IPS-18c (cell line): ENCODE data around the gene DENND6A.
"Not testable (repeated sequence)": the region's sequence is repeated elsewhere in the genome, so short reads cannot be mapped to it uniquely, and the experiment has no call there.

ENCODE experiments used
- H3K4me3 ChIP-seq: 2 replicates; pipeline ENCODE4 v1.7.0; 2013; ENCODE audit warnings: low read depth, mild to moderate bottlenecking, low read length, moderate library complexity; ENCODE audit not compliant: insufficient read depth
- H3K9me3 ChIP-seq: one replicate; pipeline ENCODE4 v1.6.1; 2013; ENCODE audit warnings: mild to moderate bottlenecking, low read length, moderate library complexity; ENCODE audit not compliant: control insufficient read depth, insufficient read depth

The DENND6A gene

DNA sequence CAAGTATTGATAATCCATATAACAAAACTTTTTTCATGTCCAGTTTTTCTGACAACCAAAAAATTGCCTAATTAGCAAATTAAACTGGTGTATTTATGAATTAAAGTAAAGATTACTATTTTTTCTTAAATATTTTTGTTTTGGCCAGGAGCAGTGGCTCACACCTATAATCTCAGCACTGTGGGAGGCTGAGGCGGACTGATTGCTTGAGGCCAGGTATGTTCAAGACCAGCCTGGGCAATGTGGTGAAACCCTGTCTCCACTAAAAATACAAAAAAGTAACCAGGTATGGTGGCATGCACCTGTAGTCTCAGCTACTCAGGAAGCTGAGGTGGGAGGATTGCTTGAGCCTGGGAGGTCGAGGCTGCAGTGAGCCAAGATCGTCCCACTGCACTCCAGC lies 12.5 kb upstream of the DENND6A start:
- not testable (repeated sequence) for H3K9me3 ChIP-seq, H3K4me3 ChIP-seq

DNA sequence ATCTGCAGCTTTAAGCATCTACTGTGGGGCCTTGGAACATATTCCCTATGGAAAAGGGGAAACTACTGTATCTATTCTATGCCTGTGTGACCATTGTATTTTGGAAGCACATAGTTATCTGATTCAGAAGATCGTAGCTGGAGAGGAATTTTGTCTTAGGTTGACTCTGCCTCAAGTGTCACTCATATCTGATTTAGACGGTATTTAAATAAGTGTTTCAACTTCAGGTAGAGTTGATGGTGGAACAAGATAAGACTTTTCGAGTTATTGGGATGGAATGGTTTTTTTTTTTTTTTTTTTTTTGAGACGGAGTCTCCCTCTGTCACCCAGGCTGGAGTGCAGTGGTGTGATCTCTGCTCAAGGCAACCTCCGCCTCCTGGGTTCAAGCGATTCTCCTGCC lies 8.9 kb upstream of the DENND6A start:
- no peak overlapping the region for H3K4me3 ChIP-seq

DNA sequence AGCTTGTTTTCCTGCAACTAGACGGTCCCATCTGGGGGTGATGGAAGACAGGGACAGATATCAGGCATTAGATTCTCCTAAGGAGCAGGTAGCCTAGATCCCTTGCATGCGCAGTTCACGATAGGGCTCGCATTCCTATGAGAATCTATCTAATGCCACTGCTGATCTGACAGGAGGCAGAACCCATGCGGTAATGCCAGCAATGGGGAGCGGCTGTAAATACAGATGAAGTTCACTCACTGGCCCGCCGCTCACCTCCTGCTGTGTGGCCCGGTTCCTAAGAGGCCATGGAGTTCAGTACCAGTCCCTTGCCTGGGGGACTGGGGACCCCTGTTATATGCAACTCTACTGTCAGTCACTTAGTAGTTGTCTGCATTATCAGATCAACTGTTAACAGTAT lies 7.9 kb upstream of the DENND6A start:
- Histone ChIP-seq H3K9me3 (no peaks in the 10 kb centered on the region), H3K4me3 (no peak overlapping the region)

More for the DNA sequence above, 8.9 kb upstream of the DENND6A start:
- no peaks in the 10 kb centered on the region for H3K9me3 ChIP-seq

DNA sequence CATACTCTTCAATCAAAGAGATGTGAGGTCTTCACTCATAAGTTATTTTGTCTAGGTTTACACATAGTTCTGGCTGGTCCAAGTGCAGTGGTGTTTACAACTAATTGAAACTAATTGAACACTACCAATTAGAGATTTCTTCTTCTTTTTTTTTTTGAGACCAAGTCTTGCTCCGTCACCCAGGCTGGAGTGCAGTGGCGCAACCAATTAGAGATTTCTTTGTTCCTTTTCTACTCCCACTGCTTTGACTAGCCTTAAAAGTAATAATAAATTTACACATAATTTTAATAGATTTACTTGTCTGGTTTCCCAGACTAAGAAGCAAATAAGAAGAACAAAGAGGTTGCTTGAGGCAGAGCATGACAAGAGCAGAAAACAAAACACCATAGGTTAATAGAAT lies 6.7 kb upstream of the DENND6A start:
- H3K4me3 ChIP-seq = no peak overlapping the region
- no peaks in the 10 kb centered on the region for H3K9me3 ChIP-seq

DNA sequence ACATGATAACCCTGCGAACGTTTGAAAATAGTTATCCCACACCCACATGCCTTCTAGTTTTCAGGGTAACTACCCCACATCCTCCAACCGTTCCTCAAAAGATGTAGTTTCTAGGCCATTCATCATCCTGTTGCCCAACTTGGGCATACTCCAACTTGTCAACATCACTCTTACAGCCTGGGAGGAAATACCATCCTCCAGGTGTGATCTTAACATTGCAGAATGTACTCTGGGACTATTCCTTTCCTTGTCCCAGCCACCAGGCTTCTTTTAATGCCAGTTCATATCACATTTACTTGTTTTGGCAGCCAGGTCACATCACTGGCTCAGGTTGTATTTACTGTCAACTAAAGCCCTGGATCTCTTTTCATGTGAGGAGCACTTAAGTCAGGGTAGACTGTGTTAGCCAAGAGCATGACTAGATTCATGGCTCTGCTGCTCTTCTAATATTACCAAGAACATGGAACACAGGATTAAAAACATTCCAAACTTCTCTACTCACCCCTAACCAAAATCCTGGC lies 4.0 kb upstream of the DENND6A start:
- H3K9me3 ChIP-seq = no peaks in the 10 kb centered on the region
- no peak overlapping the region for H3K4me3 ChIP-seq

DNA sequence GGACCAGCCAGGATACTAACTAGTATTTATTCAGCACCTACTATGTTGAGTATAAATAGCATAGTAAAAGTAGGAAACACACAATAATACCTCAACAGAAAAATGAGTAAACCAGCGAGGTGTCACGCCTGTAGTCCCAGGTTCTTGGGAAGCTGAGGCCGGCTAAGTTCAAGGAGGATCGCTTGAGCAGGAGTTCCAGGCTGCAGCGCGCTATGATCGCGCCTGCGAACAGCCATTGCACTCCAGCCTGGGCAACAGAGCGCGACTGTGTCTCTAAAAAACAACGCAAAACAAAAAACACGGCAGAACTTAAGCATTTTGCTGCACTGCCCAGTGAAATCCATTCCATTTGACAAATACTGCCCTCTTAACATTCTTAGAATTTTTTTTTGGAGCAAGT lies 1.3 kb upstream of the DENND6A start:
- H3K9me3 ChIP-seq = no peaks in the 10 kb centered on the region

DNA sequence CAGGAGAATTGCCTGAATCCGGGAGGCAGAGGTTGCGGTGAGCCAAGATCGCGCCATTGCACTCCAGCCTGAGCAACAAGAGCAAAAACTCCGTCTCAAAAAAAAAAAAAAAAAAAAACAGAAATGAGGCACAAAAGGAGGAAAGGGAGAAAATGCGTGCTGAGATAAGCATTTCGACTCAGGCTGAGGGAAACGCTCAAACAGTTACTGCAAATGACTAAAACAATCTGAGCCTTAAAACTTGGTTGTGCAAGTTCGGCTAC lies 813 bp downstream of the DENND6A start:
- H3K4me3 ChIP-seq = peak overlapping the region; percentile 90
- not testable (repeated sequence) for H3K9me3 ChIP-seq

More for the DNA sequence above, 1.3 kb upstream of the DENND6A start:
- no peak overlapping the region for H3K4me3 ChIP-seq

DNA sequence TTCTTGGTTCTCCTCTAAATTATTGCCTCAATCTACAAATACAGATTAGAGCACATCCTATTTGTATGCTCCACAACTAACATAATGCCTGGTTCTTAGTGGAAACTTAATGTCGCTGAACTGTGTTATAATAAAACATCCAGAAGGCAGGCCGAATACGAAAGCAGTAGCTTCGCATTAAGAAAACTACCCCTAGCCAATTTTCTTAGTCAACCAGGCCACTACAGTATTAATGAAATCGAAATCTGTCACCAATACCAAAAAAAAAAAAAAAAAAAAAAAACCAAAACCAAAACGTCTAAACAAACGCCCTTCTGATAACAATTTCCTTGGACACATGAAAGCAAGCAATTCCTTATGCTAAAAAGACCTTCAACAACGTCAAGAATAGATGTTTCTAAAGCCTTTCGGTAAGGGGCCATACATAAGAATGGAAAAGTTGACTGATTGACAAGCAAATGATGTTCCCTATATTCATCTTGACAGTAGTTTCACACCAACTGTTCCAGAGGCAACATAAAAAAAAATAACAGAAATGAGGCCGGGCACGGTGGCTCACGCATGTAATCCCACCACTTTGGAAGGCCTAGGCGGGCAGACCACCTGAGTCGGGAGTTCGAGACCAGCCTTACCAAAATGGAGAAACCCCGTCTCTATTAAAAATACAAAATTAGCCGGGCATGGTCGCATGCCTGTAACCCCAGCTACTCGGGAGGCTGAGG lies 1.3 kb downstream of the DENND6A start:
- Histone ChIP-seq H3K9me3 (peaks cover 4% of the 10 kb centered on the region), H3K4me3 (peak overlapping the region; percentile 90; the same call in 1 of the 2 replicates)

DNA sequence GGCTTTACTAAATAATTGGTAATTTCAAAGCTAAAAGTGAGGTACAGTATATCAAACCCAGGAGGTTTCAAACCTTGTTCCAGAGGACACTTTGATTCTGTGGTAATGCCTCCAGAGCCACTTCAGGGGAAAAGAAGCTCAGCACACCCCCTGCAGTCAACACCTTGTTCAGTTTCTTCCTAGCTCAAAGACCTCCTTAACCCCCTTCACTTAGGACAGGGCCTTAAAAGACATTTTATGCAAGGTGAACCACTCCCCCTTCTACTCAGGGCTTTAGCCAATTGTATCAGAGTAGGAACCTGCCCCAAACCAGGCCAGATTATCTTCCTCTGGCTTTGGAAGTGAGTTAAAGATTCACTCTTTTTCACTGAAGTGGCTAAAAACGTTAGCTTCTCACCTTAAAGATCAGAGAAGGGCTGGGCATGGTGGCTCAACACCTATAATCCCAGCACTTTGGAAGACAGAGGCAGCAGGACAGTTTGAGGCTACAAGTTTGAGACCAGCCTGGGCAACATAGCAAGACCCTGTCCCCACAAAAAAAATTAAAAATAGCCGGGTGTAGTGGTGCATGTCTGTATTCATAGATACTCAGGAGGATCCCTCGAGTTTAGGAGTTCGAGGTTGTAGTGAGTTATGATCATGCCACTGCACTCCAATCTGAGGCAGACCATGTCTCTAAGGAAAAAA lies 3.4 kb downstream of the DENND6A start:
- H3K9me3 ChIP-seq = peaks cover 4% of the 10 kb centered on the region
- no peak overlapping the region for H3K4me3 ChIP-seq

DNA sequence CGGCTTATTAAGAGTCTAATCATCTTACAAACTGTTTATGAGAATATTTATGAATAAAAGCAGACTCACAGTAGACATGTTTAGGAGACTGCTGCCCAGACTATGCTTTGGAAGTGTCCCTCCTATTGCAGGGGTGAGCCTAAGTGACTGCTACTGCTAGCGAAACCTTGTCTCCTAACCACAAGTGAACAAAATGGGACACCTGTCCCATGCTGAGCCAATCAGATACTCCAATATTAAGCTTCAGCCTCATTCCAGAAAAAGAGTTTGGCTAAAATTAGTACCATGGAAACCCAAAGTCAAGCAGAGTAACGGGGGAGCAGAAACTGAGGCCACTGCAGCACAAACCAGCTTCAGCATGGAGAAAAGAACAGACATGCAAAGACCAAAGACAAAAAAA lies 4.6 kb downstream of the DENND6A start:
- Histone ChIP-seq H3K9me3 (peaks cover 4% of the 10 kb centered on the region), H3K4me3 (no peak overlapping the region)

DNA sequence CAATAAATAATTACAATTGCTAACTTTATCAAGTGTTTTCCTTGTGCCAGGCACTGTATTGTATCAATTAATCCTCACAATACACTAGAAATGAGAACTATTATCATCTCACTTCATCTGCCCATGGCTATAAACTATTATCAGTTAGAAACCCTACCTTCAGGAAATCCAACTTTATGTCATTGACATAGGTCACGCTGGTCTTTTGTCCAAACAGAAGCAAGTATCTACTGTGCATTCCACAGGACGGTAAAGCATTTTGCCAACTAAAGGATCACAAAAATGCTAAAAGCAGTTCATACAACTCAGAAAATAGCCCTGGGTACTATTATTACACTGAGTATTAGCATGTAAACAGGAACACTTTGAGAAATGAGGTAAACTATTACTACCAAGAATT lies 9.6 kb downstream of the DENND6A start:
- peaks cover 4% of the 10 kb centered on the region for H3K9me3 ChIP-seq
- H3K4me3 ChIP-seq = no peak overlapping the region

DNA sequence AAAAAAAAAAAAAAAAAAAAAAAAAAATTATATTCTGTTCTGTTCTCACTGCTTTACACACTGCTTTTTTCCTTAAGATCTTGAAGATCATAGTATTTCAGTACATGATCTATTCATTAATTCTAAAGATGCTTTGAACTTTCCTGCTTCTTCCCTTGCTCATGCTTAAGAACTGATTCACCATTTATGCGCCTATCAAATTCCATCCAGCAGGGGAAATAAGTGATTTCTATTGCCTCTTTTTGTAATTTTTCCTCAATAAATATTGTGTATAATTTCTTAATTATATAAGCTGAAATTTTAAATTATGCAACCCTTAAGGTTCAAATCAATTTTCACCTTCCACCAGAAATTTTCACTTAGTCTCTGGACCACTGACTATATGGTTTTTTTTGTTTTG lies 10.6 kb downstream of the DENND6A start:
- Histone ChIP-seq H3K4me3 (no peak overlapping the region), H3K9me3 (peaks cover 4% of the 10 kb centered on the region)

DNA sequence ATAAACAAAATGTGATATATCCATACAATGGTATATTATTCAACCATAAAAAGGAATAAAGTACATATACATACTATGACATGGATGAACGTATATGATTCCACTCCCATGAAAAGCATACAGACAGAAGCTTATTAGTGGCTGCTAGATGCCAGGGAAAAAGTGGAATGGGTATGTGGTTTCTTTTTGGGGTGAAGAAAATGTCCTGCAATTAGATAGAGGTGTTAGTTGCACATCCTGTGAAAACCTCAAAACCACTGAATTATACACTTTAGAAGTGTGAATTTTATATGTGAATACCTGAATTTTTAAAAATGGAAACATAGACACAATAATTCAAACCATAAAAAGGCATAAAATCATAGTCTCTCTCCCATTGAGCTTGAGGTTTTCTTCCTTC lies 11.2 kb downstream of the DENND6A start:
- Histone ChIP-seq H3K9me3 (no peaks in the 10 kb centered on the region), H3K4me3 (no peak overlapping the region)

DNA sequence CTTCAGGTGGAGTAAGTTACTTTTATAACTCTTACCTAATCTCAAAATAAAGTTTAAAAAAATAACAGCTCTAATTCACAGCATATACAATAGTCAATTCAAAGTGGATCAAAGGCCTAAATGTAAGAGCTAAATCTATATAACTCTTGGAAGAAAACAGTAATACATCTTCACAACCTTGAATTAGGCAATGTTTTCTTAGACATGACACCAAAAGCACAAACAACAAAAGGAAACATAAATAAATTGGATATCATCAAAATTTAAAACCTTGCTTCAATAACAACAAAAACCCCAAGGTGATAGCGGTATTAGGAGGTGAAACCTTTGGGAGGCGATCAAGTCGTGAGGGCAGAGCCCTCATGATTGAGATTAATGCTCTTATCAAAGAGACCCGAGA lies 12.8 kb downstream of the DENND6A start:
- Histone ChIP-seq H3K9me3 (no peaks in the 10 kb centered on the region), H3K4me3 (no peak overlapping the region)

DNA sequence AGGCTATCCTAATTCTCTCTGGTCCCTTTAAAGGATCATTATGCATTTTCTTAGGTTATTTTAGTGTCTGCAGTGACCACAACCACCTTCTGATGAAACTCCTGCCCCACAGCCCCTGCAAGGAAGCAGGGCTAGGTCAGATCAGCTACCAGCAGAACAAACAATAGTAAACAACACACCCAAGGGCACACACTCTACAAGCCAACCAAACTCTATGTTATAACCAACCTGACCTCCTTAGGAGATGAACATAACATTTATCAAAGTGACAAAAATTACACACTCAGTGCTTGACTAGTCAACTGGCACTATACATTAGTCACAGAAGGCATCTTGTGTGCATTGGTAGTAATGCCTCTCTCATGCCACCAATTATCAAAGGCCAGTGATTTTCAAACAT lies 17.3 kb downstream of the DENND6A start:
- Histone ChIP-seq H3K9me3 (no peaks in the 10 kb centered on the region), H3K4me3 (no peak overlapping the region)

DNA sequence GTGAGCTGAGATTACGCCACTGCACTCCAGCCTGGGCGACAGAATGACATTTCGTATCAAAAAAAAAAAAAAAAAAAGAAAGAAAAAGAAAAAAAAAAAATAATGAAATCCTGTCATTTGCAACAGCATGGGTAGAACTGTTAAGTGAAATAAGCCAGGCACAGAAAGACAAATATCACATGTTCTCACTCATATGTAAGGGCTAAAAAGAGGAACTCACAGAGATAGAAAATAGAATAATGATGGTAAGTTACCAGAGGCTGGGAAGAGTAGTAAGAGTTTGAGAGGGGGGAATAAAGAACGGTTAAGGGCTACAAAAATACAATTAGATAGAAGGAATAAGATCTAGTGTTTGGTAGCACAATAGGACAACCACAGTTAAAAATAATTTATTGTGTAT lies 19.7 kb downstream of the DENND6A start:
- no peak overlapping the region for H3K4me3 ChIP-seq

DNA sequence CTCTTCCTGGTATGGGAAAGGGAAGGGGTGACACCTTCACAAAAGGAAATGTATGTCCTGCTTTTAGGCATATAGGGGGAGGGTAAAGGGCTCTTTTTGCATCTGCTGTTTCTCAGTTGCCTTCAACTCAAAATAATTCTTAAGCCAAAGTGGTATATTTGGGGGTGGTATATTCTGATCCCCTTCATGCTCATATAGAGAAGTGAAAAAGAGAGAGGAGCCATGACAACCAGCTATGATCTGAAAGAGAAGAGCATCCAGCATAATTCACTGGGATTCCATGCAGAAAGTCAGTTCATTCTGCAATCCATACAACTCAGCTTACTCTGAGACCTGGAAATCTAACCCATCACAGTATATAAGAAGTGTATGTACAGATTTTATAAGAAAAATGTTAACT lies 22.3 kb downstream of the DENND6A start:
- Histone ChIP-seq H3K4me3 (no peak overlapping the region), H3K9me3 (no peaks in the 10 kb centered on the region)

More for the DNA sequence above, 19.7 kb downstream of the DENND6A start:
- H3K9me3 ChIP-seq = no peaks in the 10 kb centered on the region

DNA sequence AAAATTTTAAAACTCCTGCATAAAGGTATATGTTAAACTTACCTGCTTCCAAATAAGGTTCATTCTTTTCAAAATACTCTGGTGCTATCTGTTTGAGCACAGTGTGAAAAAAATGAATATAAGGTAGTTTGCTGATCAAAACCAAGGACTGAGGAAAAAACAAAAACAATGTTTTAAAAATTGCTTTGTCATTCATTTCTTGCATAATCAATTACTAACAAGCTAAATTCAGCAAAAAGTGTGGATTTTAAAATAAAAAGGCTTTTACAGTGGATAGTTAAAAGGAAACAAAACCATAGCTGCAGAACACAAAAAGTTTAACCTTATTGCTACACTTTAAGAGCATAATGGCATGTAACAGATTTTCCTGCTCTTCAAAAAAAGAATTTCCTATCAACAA lies 31.5 kb downstream of the DENND6A start:
- no peak overlapping the region for H3K4me3 ChIP-seq
- H3K9me3 ChIP-seq = no peaks in the 10 kb centered on the region
